Measurements from ENCODE around the gene PRKCA. TPM values are rescaled to one million over a fixed set of nuclear protein-coding genes. Genes with fewer than 3 reads are reported as not detected.

PRKCA gene
- total RNA-seq, 4 donors from 2014 or later: 26.0 to 89.0 (median 32.8) TPM

DNA sequence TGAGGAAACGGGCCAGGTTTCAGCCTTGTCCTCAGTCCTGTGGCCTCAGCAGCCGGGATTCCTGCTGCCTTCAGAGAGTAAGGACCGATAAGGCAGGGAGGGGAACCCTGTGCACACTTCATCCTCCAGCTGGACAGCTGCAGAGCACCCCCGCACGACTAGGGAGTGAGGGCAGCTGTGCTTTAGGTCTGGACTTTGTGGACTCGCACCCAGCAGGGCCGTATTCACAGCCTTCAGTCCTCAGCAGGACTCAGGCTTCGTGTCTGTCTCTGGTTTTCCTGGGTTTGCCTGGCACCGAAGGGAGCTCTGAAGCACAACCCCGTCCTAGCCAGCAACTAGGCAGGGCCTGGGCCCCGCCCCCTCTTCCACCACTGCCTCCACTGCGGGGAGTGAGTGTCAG, 486.7 kb downstream of the PRKCA start:
- no peak for ATAC-seq
- H3K36me3 ChIP-seq: peaks cover 0 to 58% of the 10 kb centered on the region in 2 donors

DNA sequence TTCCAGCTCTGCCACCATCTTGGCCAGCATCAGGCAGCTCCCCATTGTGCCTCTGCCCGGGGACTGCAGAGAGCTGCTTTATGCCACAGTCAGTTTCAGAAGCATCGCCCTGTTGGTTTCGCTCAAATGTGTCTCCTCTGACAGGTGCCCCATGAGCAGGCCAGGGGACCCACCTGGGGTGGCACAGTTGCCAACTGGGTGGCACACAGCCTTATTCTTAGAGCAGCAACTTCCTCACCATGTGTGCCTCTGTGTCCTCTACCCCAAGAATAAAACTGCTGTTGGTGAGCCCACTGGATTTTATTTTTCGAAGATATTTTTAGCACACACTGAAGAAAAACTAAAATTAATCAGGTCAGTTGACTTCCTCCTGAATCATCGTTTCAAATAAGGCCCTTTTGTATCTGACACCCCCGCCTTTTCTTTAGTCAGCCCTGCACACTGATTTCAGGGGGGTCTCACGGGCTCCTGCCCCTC, 487.6 kb downstream of the PRKCA start:
- H3K27me3 ChIP-seq: no peaks in the 10 kb centered on the region
- H3K27ac ChIP-seq: no peak overlapping the region
- 10 to 26% methylated on average over 2 of the region's 7 CpGs for WGBS, 2 donors (ENCODE audit: low coverage in 1 of 2)
- no peak for TF ChIP-seq POLR2AphosphoS5 (IDR thresholded peaks at IDR 0.05)
- no peak for TF ChIP-seq EP300 (IDR thresholded peaks at IDR 0.05)
- TF ChIP-seq, protein P1, sequence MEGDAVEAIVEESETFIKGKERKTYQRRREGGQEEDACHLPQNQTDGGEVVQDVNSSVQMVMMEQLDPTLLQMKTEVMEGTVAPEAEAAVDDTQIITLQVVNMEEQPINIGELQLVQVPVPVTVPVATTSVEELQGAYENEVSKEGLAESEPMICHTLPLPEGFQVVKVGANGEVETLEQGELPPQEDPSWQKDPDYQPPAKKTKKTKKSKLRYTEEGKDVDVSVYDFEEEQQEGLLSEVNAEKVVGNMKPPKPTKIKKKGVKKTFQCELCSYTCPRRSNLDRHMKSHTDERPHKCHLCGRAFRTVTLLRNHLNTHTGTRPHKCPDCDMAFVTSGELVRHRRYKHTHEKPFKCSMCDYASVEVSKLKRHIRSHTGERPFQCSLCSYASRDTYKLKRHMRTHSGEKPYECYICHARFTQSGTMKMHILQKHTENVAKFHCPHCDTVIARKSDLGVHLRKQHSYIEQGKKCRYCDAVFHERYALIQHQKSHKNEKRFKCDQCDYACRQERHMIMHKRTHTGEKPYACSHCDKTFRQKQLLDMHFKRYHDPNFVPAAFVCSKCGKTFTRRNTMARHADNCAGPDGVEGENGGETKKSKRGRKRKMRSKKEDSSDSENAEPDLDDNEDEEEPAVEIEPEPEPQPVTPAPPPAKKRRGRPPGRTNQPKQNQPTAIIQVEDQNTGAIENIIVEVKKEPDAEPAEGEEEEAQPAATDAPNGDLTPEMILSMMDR (IDR thresholded peaks at IDR 0.05): no peak
- TF ChIP-seq POLR2A (IDR thresholded peaks at IDR 0.05): no peak
- H3K36me3 ChIP-seq: peaks cover 0 to 57% of the 10 kb centered on the region in 2 donors
- no peaks in the 10 kb centered on the region for H3K4me1 ChIP-seq
- no peak overlapping the region for H3K4me3 ChIP-seq
- H3K9me3 ChIP-seq: no peaks in the 10 kb centered on the region
- no peak for ATAC-seq

More for the DNA sequence above, 486.7 kb downstream of the PRKCA start:
- WGBS, 2 donors (ENCODE audit: low coverage in 1 of 2): 69 to 77% methylated on average over 5 to 6 of the region's 12 CpGs
- H3K27me3 ChIP-seq: no peaks in the 10 kb centered on the region
- no peaks in the 10 kb centered on the region for H3K9me3 ChIP-seq
- H3K4me3 ChIP-seq: no peak overlapping the region
- H3K27ac ChIP-seq: no peak overlapping the region
- no peaks in the 10 kb centered on the region for H3K4me1 ChIP-seq
- TF ChIP-seq POLR2AphosphoS5 (IDR thresholded peaks at IDR 0.05) (no peak), POLR2A (IDR thresholded peaks at IDR 0.05) (no peak), EP300 (IDR thresholded peaks at IDR 0.05) (no peak)
- TF ChIP-seq, protein P1 (IDR thresholded peaks at IDR 0.05): no peak

DNA sequence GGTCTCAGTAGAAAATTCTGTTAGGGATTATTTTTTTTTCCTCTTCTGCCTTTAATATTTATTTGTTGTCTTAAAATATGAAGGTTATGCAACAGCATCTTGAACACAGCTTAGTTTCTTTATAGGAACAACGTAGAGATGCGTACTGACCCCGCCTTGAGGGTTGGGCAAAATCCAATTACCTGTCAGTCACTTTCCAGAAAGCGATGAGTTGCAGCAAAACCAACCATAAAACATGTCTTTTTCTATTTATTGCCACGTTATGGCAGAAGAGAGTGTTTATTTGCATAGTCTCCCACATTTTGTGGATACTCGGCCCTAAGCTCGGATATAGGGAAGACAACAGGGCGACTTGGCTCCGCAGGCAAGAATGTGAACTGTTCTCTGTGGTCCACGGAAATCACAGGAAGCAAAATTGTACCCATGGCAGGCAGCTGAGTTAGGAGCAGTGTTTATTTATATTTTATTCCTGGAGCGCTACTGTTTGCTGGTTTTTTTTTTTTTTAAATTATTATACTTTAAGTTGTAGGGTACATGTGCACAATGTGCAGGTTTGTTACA, 488.2 kb downstream of the PRKCA start:
- TF ChIP-seq EP300 (IDR thresholded peaks at IDR 0.05) (no peak), POLR2AphosphoS5 (IDR thresholded peaks at IDR 0.05) (no peak), POLR2A (IDR thresholded peaks at IDR 0.05) (no peak)
- TF ChIP-seq, protein P1 (IDR thresholded peaks at IDR 0.05): no peak
- Histone ChIP-seq H3K4me1 (no peaks in the 10 kb centered on the region), H3K36me3 (peaks cover 0 to 59% of the 10 kb centered on the region in 2 donors), H3K9me3 (no peaks in the 10 kb centered on the region), H3K27ac (no peak overlapping the region), H3K4me3 (no peak overlapping the region), H3K27me3 (no peaks in the 10 kb centered on the region)
- ATAC-seq: no peak
- 81 to 82% methylated on average over 9 to 11 of the region's 11 CpGs for WGBS, 2 donors (ENCODE audit: low coverage in 1 of 2)

DNA sequence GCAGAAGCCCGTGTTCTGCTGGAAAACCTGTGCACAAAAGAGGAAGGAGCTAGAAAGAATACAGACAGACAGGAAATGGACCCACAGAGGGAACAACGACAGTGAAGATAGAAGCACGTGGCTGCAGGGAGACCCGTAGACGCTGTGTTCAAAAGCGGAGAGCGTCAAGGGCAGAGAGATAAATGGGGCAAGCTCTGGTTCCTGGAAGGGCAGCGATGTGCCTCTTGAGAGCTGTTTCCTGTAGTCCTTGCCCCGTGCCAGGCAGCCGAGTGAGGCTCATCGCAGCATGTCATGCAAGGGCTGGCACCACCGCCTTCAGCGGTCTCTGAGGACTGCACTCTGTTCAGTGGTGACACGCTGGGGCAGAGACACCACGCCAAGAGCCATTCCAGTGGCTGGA, 488.9 kb downstream of the PRKCA start:
- Histone ChIP-seq H3K4me1 (no peaks in the 10 kb centered on the region), H3K36me3 (peaks cover 0 to 58% of the 10 kb centered on the region in 2 donors), H3K4me3 (no peak overlapping the region), H3K9me3 (no peaks in the 10 kb centered on the region), H3K27me3 (no peaks in the 10 kb centered on the region), H3K27ac (no peak overlapping the region)
- WGBS, 2 donors (ENCODE audit: low coverage in 1 of 2): 31 to 54% methylated on average over 8 to 12 of the region's 15 CpGs
- TF ChIP-seq EP300 (IDR thresholded peaks at IDR 0.05) (no peak), POLR2AphosphoS5 (IDR thresholded peaks at IDR 0.05) (no peak), POLR2A (IDR thresholded peaks at IDR 0.05) (no peak)
- TF ChIP-seq, protein P1 (IDR thresholded peaks at IDR 0.05): no peak
- ATAC-seq: peak; percentile 48

DNA sequence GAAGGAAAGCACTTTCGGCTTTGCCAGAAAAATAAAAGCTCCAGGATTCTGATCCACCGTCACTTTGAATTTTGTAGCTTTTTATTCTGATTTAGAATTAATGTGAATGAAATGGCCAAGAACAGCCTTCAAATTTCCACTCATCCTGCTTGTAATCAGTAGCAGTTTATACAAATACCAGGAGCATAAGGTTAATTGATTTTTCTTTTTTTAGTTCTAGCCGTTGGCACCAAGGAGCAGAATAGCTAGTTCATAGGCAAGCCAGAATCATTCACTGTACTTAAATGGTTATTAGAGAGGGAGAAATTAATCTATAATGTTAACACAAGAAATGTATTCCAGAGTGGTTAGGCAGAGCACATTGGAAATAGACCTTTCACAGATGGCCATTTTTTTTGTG, 491.4 kb downstream of the PRKCA start:
- 73 to 90% methylated on average over 3 of the region's 3 CpGs for WGBS, 2 donors (ENCODE audit: low coverage in 1 of 2)
- Histone ChIP-seq H3K4me1 (no peaks in the 10 kb centered on the region), H3K27me3 (no peaks in the 10 kb centered on the region), H3K4me3 (no peak overlapping the region), H3K27ac (no peak overlapping the region), H3K36me3 (peaks cover 0 to 47% of the 10 kb centered on the region in 2 donors), H3K9me3 (no peaks in the 10 kb centered on the region)
- no peak for ATAC-seq
- TF ChIP-seq POLR2A (IDR thresholded peaks at IDR 0.05) (no peak), EP300 (IDR thresholded peaks at IDR 0.05) (no peak), POLR2AphosphoS5 (IDR thresholded peaks at IDR 0.05) (no peak)
- TF ChIP-seq, protein P1 (IDR thresholded peaks at IDR 0.05): no peak

Data from gastroesophageal sphincter (tissue), 4 donors.